HepG2 (cell line): Measurements from ENCODE around the gene TPST1. TPM values are rescaled to one million over a fixed set of nuclear protein-coding genes. Genes with fewer than 3 reads are reported as not detected.

Experiments used
- BCL6 ChIP-seq: IDR thresholded peaks from 2 replicates; pipeline ENCODE4 v1.6.1; 2016; ENCODE audit warnings: missing genetic modification reagents, missing compliant biosample characterization
- CEBPG ChIP-seq: IDR thresholded peaks from 2 replicates; pipeline ENCODE4 v1.6.1; 2016
- DPF2 ChIP-seq: sonication (generic); formaldehyde crosslinking; IDR thresholded peaks from 2 replicates; pipeline ENCODE4 v1.4.0; 2020; ENCODE audit warnings: mild to moderate bottlenecking, low read depth, missing genetic modification reagents, borderline replicate concordance
- ELF3 ChIP-seq: IDR thresholded peaks from 2 replicates; pipeline ENCODE4 v1.6.1; 2016; ENCODE audit warnings: missing genetic modification reagents, missing compliant biosample characterization
- GATA4 ChIP-seq: sonication (generic); IDR thresholded peaks from 2 replicates; pipeline ENCODE4 v1.6.1; 2016; ENCODE audit warnings: antibody characterized with exemption, low read depth, borderline replicate concordance
- KLF13 ChIP-seq: sonication (generic); formaldehyde crosslinking; IDR thresholded peaks from 2 replicates; pipeline ENCODE4 v1.4.0; 2020; ENCODE audit warnings: mild to moderate bottlenecking, missing genetic modification reagents
- MAFG ChIP-seq: sonication (generic); formaldehyde crosslinking; IDR thresholded peaks from 2 replicates; pipeline ENCODE4 v1.5.1; 2020; ENCODE audit warnings: mild to moderate bottlenecking, missing genetic modification reagents
- MYC ChIP-seq: sonication (generic); formaldehyde crosslinking; IDR thresholded peaks from 2 replicates; pipeline ENCODE4 v1.9.0; 2021; ENCODE audit warnings: missing genetic modification reagents, borderline replicate concordance
- NCOR1 ChIP-seq: fragments of 200-600 bp; sonication (generic); IDR thresholded peaks from 2 replicates; pipeline ENCODE4 v1.7.0; 2017; ENCODE audit warnings: antibody characterized with exemption, low read length, borderline replicate concordance
- RAD21 ChIP-seq: fragments of 450-650 bp; formaldehyde crosslinking; IDR thresholded peaks from 2 replicates; pipeline ENCODE4 v1.5.0; 2020; ENCODE audit warnings: mild to moderate bottlenecking
- RFX1 ChIP-seq: fragments of 450-650 bp; IDR thresholded peaks from 2 replicates; pipeline ENCODE4 v1.6.1; 2017
- SCMH1 ChIP-seq: sonication (generic); formaldehyde crosslinking; IDR thresholded peaks from 2 replicates; pipeline ENCODE4 v1.9.0; 2021; ENCODE audit warnings: missing genetic modification reagents, mild to moderate bottlenecking, borderline replicate concordance
- SMARCE1 ChIP-seq: fragments of 450-650 bp; IDR thresholded peaks from 2 replicates; pipeline ENCODE4 v1.6.1; 2017; ENCODE audit warnings: borderline replicate concordance
- ZBTB37 ChIP-seq: sonication (generic); formaldehyde crosslinking; IDR thresholded peaks from 2 replicates; pipeline ENCODE4 v1.4.0; 2020; ENCODE audit warnings: mild to moderate bottlenecking, missing genetic modification reagents
- ZNF224 ChIP-seq: sonication (generic); formaldehyde crosslinking; IDR thresholded peaks from 2 replicates; pipeline ENCODE4 v1.5.0; 2020; ENCODE audit warnings: mild to moderate bottlenecking, missing genetic modification reagents
- ZNF24 ChIP-seq: fragments of 450-650 bp; IDR thresholded peaks from 2 replicates; pipeline ENCODE4 v1.6.1; 2017; ENCODE audit warnings: antibody characterized with exemption, mild to moderate bottlenecking
- ZNF484 ChIP-seq: sonication (generic); formaldehyde crosslinking; IDR thresholded peaks from 2 replicates; pipeline ENCODE4 v1.5.1; 2020; ENCODE audit warnings: mild to moderate bottlenecking, low read depth, missing genetic modification reagents, borderline replicate concordance
- ZNF572 ChIP-seq: sonication (generic); formaldehyde crosslinking; IDR thresholded peaks from 2 replicates; pipeline ENCODE4 v1.5.1; 2020; ENCODE audit warnings: mild to moderate bottlenecking, missing genetic modification reagents
- ZNF768 ChIP-seq: sonication (generic); formaldehyde crosslinking; IDR thresholded peaks from 2 replicates; pipeline ENCODE4 v1.4.0; 2020; ENCODE audit warnings: missing genetic modification reagents
- ZNF780A ChIP-seq: sonication (generic); formaldehyde crosslinking; IDR thresholded peaks from 2 replicates; pipeline ENCODE4 v1.8.0; 2022; ENCODE audit warnings: mild to moderate bottlenecking, missing genetic modification reagents, moderate library complexity
- polyA plus RNA-seq, 8 experiments: library from polyadenylated mRNA; depleted of rRNA in 3 of 8; stranded (reverse) in 7 of 8; unstranded in 1 of 8; fragments of >200 nt; fragmentation: Illumina TruSeq in 4 of 8; extraction: Trizol in 4 of 8; gene quantifications; 2 replicates each; pipeline versions ENCODE4 v1.2.1 to v1.2.3, GENCODE V29; 2011 to 2016; ENCODE audit warnings: low read depth in 4 of 8, missing spikeins in 1 of 8, mixed read lengths in 1 of 8; ENCODE audit not compliant: insufficient read depth in 1 of 8
- total RNA-seq, 5 experiments: library from RNA; depleted of rRNA; stranded (reverse); fragments of >200 nt; fragmentation: Illumina TruSeq; extraction: Trizol; gene quantifications; 2 replicates each; pipeline ENCODE4 v1.2.3, GENCODE V29; 2016; ENCODE audit warnings: low read depth in 1 of 5
- TF ChIP-seq, protein P1 (sequence below): sonication (generic); formaldehyde crosslinking; IDR thresholded peaks from 2 replicates; pipeline ENCODE4 v1.5.0; 2020; ENCODE audit warnings: missing genetic modification reagents, mild to moderate bottlenecking, borderline replicate concordance
- TF ChIP-seq, protein P2 (sequence below), 2 experiments: sonication (generic) in 1 of 2; formaldehyde crosslinking in 1 of 2; IDR thresholded peaks; 2 replicates each; pipeline versions ENCODE4 v1.4.0 to v1.6.1; 2016 to 2020; ENCODE audit warnings: borderline replicate concordance in 1 of 2, low read depth in 1 of 2, mild to moderate bottlenecking in 1 of 2, missing genetic modification reagents in 1 of 2
- TF ChIP-seq, protein P3 (sequence below): sonication (generic); formaldehyde crosslinking; IDR thresholded peaks from 2 replicates; pipeline ENCODE4 v1.4.0; 2020; ENCODE audit warnings: missing genetic modification reagents, mild to moderate bottlenecking, borderline replicate concordance

The TPST1 gene
- total and polyA plus RNA-seq, 2 of the 13 experiments (the other 11 are each of a cell fraction or from before 2014, with no cell fraction given) = 24.3 to 34.1 TPM

- TF ChIP-seq ZBTB37 (CRISPR knock-in tag) (no peak), ZNF780A (CRISPR knock-in tag) (no peak), SCMH1 (no peak), CEBPG (CRISPR knock-in tag) (peak; percentile 83), BCL6 (CRISPR knock-in tag) (no peak), MAFG (CRISPR knock-in tag) (no peak), GATA4 (no peak), ZNF224 (CRISPR knock-in tag) (no peak), RAD21 (CRISPR knock-in tag) (no peak), NCOR1 (no peak), KLF13 (CRISPR knock-in tag) (no peak), ZNF484 (CRISPR knock-in tag) (no peak), ELF3 (CRISPR knock-in tag) (peak; percentile 66), ZNF768 (CRISPR knock-in tag) (no peak), RFX1 (no peak), DPF2 (no peak), SMARCE1 (no peak), ZNF24 (no peak), ZNF572 (no peak), MYC (CRISPR knock-in tag) (peak; percentile 38; the same call in 1 of the 2 replicates)
- TF ChIP-seq, protein P1, sequence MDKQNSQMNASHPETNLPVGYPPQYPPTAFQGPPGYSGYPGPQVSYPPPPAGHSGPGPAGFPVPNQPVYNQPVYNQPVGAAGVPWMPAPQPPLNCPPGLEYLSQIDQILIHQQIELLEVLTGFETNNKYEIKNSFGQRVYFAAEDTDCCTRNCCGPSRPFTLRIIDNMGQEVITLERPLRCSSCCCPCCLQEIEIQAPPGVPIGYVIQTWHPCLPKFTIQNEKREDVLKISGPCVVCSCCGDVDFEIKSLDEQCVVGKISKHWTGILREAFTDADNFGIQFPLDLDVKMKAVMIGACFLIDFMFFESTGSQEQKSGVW (CRISPR knock-in tag) = no peak
- TF ChIP-seq, protein P2, sequence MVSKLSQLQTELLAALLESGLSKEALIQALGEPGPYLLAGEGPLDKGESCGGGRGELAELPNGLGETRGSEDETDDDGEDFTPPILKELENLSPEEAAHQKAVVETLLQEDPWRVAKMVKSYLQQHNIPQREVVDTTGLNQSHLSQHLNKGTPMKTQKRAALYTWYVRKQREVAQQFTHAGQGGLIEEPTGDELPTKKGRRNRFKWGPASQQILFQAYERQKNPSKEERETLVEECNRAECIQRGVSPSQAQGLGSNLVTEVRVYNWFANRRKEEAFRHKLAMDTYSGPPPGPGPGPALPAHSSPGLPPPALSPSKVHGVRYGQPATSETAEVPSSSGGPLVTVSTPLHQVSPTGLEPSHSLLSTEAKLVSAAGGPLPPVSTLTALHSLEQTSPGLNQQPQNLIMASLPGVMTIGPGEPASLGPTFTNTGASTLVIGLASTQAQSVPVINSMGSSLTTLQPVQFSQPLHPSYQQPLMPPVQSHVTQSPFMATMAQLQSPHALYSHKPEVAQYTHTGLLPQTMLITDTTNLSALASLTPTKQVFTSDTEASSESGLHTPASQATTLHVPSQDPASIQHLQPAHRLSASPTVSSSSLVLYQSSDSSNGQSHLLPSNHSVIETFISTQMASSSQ (IDR thresholded peaks at IDR 0.05; ENCODE audit: low read depth) = no peak
- TF ChIP-seq, protein P2 (CRISPR knock-in tag; IDR thresholded peaks at IDR 0.05; ENCODE audit: borderline replicate concordance) = no peak; the same call in 1 of the 2 replicates
- TF ChIP-seq, protein P3, sequence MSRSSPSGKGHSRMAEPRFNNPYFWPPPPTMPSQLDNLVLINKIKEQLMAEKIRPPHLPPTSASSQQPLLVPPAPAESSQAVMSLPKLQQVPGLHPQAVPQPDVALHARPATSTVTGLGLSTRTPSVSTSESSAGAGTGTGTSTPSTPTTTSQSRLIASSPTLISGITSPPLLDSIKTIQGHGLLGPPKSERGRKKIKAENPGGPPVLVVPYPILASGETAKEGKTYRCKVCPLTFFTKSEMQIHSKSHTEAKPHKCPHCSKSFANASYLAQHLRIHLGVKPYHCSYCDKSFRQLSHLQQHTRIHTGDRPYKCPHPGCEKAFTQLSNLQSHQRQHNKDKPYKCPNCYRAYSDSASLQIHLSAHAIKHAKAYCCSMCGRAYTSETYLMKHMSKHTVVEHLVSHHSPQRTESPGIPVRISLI (CRISPR knock-in tag) = peak; percentile 42; the same call in 1 of the 2 replicates
Observed at GRCh38 chr7:66170309-66171231, 34.6 kb upstream of the TPST1 start (continued).
